GM21381 (cell line): ENCODE results near the gene COL4A3.

ENCODE experiments used
- ATAC-seq: cut with Tn5 transposase; IDR thresholded peaks from one replicate; pipeline ENCODE4 v1.9.1; 2021; ENCODE audit warnings: mild to moderate bottlenecking, moderate library complexity; ENCODE audit not compliant: unreplicated experiment

Gene COL4A3

GRCh38 chr2:227285741-227286236, 121.4 kb downstream of the COL4A3 start:
- no peak for ATAC-seq

- no peak for ATAC-seq
Measured at GRCh38 chr2:227287771-227288170, 123.3 kb downstream of the COL4A3 start.

GRCh38 chr2:227292314-227292713, 127.9 kb downstream of the COL4A3 start:
- no peak for ATAC-seq

- no peak for ATAC-seq
Measured at GRCh38 chr2:227293531-227293930, 129.1 kb downstream of the COL4A3 start.

GRCh38 chr2:227295806-227296205, 131.4 kb downstream of the COL4A3 start:
- ATAC-seq, result no peak

GRCh38 chr2:227296671-227297405, 132.4 kb downstream of the COL4A3 start:
- ATAC-seq, result no peak

GRCh38 chr2:227301523-227301922, 137.1 kb downstream of the COL4A3 start:
- no peak for ATAC-seq

- ATAC-seq, result peak; percentile 69
Measured at GRCh38 chr2:227308784-227309183, 144.4 kb downstream of the COL4A3 start.

- no peak for ATAC-seq
Measured at GRCh38 chr2:227310756-227311110, 146.3 kb downstream of the COL4A3 start.

GRCh38 chr2:227311861-227312506, 147.6 kb downstream of the COL4A3 start:
- ATAC-seq, result no peak

GRCh38 chr2:227312579-227312978, 148.2 kb downstream of the COL4A3 start:
- no peak for ATAC-seq

- ATAC-seq, result no peak
Measured at GRCh38 chr2:227313310-227313709, 148.9 kb downstream of the COL4A3 start.

GRCh38 chr2:227317834-227318233, 153.4 kb downstream of the COL4A3 start:
- ATAC-seq, result no peak

GRCh38 chr2:227320305-227321094, 156.1 kb downstream of the COL4A3 start:
- ATAC-seq, result no peak

- no peak for ATAC-seq
Measured at GRCh38 chr2:227322530-227323205, 158.2 kb downstream of the COL4A3 start.

- ATAC-seq, result no peak
Measured at GRCh38 chr2:227323818-227324217, 159.4 kb downstream of the COL4A3 start.

GRCh38 chr2:227324642-227324994, 160.2 kb downstream of the COL4A3 start:
- ATAC-seq, result no peak

GRCh38 chr2:227324995-227325838, 160.8 kb downstream of the COL4A3 start, which contains the start of gene MFF:
MFF (plus strand) TSS chr2:227325251; CDS start chr2:227330666, 5,415 bp downstream.
- ATAC-seq, result peak; percentile 98

- peak; percentile 9 for ATAC-seq
Measured at GRCh38 chr2:227325839-227326195, 161.4 kb downstream of the COL4A3 start.

- ATAC-seq, result no peak
Measured at GRCh38 chr2:227326783-227327182, 162.4 kb downstream of the COL4A3 start.
